HS-27A (cell line): ENCODE results near the gene KCNV2.
"Not testable (repeated sequence)": the region's sequence is repeated elsewhere in the genome, so short reads cannot be mapped to it uniquely, and the experiment has no call there.

Source experiments
- DNase-seq: peaks from one replicate; pipeline ENCODE4 v3.0.0-alpha.2; 2012; ENCODE audit warnings: low read depth, missing footprints

KCNV2 gene

GRCh38 chr9:2717385-2717784, at the start of gene KCNV2:
KCNV2 (plus strand) TSS chr9:2717510; CDS start chr9:2717740, 230 bp downstream.
- no peak for DNase-seq

GRCh38 chr9:2673161-2673560, 44.1 kb upstream of the KCNV2 start:
- no peak for DNase-seq

- DNase-seq: no peak
These were observed 43.0 kb upstream of the KCNV2 start for GRCh38 chr9:2674141-2674824.

- DNase-seq: no peak
These were observed 41.5 kb upstream of the KCNV2 start for GRCh38 chr9:2675834-2676233.

- no peak for DNase-seq
These were observed 40.8 kb upstream of the KCNV2 start for GRCh38 chr9:2676466-2676865.

- DNase-seq: no peak
These were observed 39.1 kb upstream of the KCNV2 start for GRCh38 chr9:2677915-2678889.

GRCh38 chr9:2679011-2679410, 38.3 kb upstream of the KCNV2 start:
- DNase-seq: no peak

- DNase-seq: no peak
These were observed 35.3 kb upstream of the KCNV2 start for GRCh38 chr9:2681981-2682380.

GRCh38 chr9:2686911-2687310, 30.4 kb upstream of the KCNV2 start:
- no peak for DNase-seq

- no peak for DNase-seq
These were observed 28.7 kb upstream of the KCNV2 start for GRCh38 chr9:2688636-2689035.

- no peak for DNase-seq
These were observed 26.1 kb upstream of the KCNV2 start for GRCh38 chr9:2691212-2691611.

- DNase-seq: no peak
These were observed 25.7 kb upstream of the KCNV2 start for GRCh38 chr9:2691626-2692025.

GRCh38 chr9:2693056-2693455, 24.3 kb upstream of the KCNV2 start:
- DNase-seq: no peak

GRCh38 chr9:2697492-2697891, 19.8 kb upstream of the KCNV2 start:
- DNase-seq: no peak

- DNase-seq: no peak
These were observed 16.9 kb upstream of the KCNV2 start for GRCh38 chr9:2700398-2700797.

GRCh38 chr9:2700909-2701550, 16.3 kb upstream of the KCNV2 start:
- no peak for DNase-seq

GRCh38 chr9:2704504-2704903, 12.8 kb upstream of the KCNV2 start:
- no peak for DNase-seq

GRCh38 chr9:2707256-2707655, 10.1 kb upstream of the KCNV2 start:
- not testable (repeated sequence) for DNase-seq

- DNase-seq: no peak
These were observed 7.6 kb upstream of the KCNV2 start for GRCh38 chr9:2709645-2710101.

- DNase-seq: no peak
These were observed 5.6 kb upstream of the KCNV2 start for GRCh38 chr9:2711716-2712115.

- no peak for DNase-seq
These were observed 839 bp downstream of the KCNV2 start for GRCh38 chr9:2718001-2718697.

- no peak for DNase-seq
These were observed 1.4 kb downstream of the KCNV2 start for GRCh38 chr9:2718698-2719033.
